PFSK-1 (cell line): ENCODE results near the gene PGP.

Experiments
- POLR2AphosphoS5 ChIP-seq: IDR thresholded peaks from 2 replicates; pipeline ENCODE4 v1.6.1; 2012; ENCODE audit warnings: low read depth, mild to moderate bottlenecking, control low read depth, low read length, moderate library complexity
- TAF1 ChIP-seq: IDR thresholded peaks from 2 replicates; pipeline ENCODE4 v1.6.1; 2012; ENCODE audit warnings: low read length, control low read depth, borderline replicate concordance; ENCODE audit not compliant: insufficient read depth

GRCh38 chr16:2194166-2194834 is 20.3 kb downstream of the PGP start:
- TF ChIP-seq TAF1 (no peak), POLR2AphosphoS5 (no peak)
